Renal cortex interstitium (tissue), 11 donors: ENCODE results near the gene ZKSCAN2. TPM values are rescaled to one million over a fixed set of nuclear protein-coding genes. Genes with fewer than 3 reads are reported as not detected.

Experiments used
- DNase-seq, 11 donors: peaks; one replicate each; pipeline ENCODE4 v3.0.0-alpha.2; 2013; ENCODE audit warnings: low read depth in 9 of 11, low spot score in 4 of 11; ENCODE audit errors: extremely low read depth in 1 of 11
- polyA plus RNA-seq, 3 donors: library from polyadenylated mRNA; unstranded; fragments of 120-200 nt; gene quantifications; one replicate each; pipeline ENCODE4 v1.2.1, GENCODE V29; 2013; ENCODE audit not compliant: insufficient read length in 3 of 3

Gene ZKSCAN2
- polyA plus RNA-seq, 3 donors, result 10.8 to 13.6 (median 12.4) TPM

GRCh38 chr16:25256695-25257469, 763 bp downstream of the ZKSCAN2 start:
- DNase-seq, result peak in 8 of 11 donors; percentile 1 to 25 (median 12)

GRCh38 chr16:25253322-25253721, 4.3 kb downstream of the ZKSCAN2 start:
- no peak for DNase-seq

GRCh38 chr16:25250467-25250866, 7.2 kb downstream of the ZKSCAN2 start:
- no peak for DNase-seq

GRCh38 chr16:25235991-25236390, 21.7 kb downstream of the ZKSCAN2 start:
- no peak for DNase-seq

DNA sequence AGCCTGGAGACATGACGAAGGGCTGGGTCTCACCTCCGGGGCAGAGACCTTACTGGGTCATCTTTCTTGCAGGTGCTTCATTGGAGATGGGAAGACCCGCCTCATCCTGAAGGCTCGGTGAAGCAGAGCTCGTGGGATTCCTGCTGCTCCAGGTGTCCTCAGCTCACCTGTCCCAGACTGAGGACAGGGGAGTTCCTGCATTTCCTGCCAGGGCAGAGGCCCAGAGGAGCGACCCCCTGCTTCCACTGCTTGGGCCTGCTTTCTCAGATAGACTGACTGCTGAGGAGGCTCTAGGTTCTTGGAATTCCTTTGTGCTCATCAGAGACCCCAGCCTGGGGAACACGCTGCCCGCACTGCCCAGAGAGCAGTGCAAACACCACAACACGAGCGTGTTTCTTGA, 29.3 kb downstream of the ZKSCAN2 start:
- no peak for DNase-seq

- no peak for DNase-seq
Measured at GRCh38 chr16:25224731-25225319, 32.8 kb downstream of the ZKSCAN2 start.

GRCh38 chr16:25223964-25224363, 33.7 kb downstream of the ZKSCAN2 start:
- DNase-seq, result no peak

- DNase-seq, result no peak
Measured at GRCh38 chr16:25222959-25223358, 34.7 kb downstream of the ZKSCAN2 start.

- no peak for DNase-seq
Measured at GRCh38 chr16:25219070-25219737, 38.4 kb downstream of the ZKSCAN2 start.

DNA sequence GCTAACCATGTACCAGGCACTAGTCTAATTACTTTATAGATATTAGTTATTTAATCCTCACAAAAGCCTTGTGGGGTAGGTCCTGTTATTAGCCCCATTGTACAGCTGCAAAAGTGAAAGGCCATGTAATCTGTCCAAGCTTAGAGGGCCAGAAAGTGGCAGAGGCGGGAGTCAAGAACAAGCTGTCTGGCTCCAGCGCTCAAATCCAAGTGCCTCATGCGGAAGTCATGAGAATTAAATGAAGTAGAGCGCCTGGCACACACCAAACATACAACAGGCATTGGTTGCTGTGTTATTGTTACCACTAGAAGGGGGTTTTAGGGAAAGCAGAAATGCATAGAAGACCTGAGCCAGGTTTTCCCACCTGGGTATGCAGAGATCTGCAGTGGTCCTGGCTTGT, 39.7 kb downstream of the ZKSCAN2 start:
- DNase-seq, result no peak

- DNase-seq, result no peak
Measured at GRCh38 chr16:25217112-25217511, 40.5 kb downstream of the ZKSCAN2 start.

GRCh38 chr16:25213709-25214397, 43.8 kb downstream of the ZKSCAN2 start:
- DNase-seq, result no peak

- no peak for DNase-seq
Measured at GRCh38 chr16:25212636-25213035, 45.0 kb downstream of the ZKSCAN2 start.

GRCh38 chr16:25210758-25211157, 46.9 kb downstream of the ZKSCAN2 start:
- no peak for DNase-seq

DNA sequence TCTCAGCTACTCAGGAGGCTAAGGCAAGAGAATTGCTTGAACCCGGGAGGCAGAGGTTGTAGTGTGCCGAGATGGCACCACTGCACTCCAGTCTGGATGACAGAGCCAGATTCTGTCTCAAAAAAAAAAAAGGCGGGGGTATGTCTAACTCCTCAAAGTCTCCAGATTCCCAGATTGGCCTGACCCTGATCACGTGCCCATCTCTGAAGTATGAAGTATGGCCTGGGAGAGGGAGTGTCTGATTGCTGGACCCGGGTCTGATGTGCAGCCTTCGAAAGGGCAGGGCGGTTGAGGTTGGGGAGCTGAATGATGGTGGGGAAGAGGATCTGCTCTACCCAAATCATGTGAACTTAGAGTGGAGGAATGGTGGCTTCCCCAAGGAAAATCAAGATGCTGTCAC, 58.2 kb downstream of the ZKSCAN2 start:
- DNase-seq, result no peak

DNA sequence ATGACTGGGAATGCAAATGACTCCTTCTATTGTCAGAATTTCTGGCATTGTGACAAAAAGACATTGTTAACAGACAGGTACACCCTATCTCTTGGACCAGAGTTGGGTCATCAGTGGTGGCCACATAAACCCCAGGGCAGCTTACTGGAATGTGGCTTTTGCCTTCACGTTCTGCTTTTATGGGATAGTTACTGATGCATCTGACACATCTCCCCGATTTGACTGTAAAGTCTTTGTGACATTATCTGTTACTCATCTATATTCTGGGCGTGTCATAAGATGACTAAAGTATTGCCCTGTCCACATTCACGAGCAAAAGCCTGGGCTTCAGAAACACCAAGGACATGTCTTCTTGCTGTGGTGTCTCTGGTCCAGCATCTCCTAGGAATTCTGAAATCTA, 59.6 kb downstream of the ZKSCAN2 start:
- DNase-seq, result no peak

DNA sequence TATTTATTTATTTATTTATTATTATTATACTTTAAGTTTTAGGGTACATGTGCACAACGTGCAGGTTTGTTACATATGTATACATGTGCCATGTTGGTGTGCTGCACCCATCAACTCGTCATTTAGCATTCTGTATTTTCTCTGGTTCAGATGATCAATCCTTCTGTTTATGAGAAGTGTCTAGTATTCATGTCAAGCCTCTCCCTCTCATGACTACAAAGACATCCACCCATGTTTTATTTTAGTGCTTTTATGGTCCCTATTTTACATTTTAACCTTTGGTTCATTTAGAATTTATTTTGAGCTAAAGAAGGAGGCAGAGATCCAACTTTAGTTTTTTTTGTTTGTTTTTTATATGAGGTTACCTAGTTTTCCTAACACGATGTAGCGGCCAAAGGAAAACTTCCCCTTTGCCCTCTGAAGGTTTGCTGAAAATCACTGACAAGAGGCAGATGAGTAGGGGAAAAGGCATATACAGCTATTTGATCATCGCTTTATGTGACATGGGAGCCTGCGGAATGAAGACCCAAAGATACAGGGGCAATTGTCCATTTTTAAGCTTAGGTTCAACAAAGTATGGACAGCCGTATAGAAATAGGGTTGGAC, 63.3 kb downstream of the ZKSCAN2 start:
- no peak for DNase-seq

DNA sequence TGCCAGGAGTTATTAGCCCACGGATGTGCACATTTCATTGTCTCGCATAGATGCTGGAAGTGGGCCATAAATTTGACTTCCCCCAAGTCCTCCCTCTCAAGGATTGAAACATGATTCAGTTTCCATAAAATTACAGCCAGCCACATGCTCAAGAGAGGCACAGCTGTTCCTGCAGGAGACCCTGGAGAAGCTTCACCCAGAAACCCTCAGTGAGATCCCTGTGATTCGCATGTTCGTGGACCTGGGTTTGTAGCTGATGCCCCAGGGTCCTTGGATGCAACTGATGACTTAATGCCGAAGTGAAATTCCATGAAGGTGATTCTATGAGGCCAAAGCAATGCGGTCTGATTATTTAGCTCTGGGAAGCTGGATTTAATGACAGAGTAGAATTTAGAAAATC, 65.5 kb downstream of the ZKSCAN2 start:
- DNase-seq, result peak in 8 of 11 donors; percentile 3 to 20 (median 16)

GRCh38 chr16:25189305-25189704, 68.3 kb downstream of the ZKSCAN2 start:
- no peak for DNase-seq

GRCh38 chr16:25187491-25187795, 70.2 kb downstream of the ZKSCAN2 start:
- no peak for DNase-seq
